ENCODE results near the gene HBG2. TPM values are rescaled to one million over a fixed set of nuclear protein-coding genes. Genes with fewer than 3 reads are reported as not detected.

Gene HBG2
- total and polyA plus RNA-seq, 10 of the 15 experiments (the other 5 are each of a cell fraction or from before 2014, with no cell fraction given), result 1.1 to 8.3 (median 2.9) TPM; not detected in 5

DNA sequence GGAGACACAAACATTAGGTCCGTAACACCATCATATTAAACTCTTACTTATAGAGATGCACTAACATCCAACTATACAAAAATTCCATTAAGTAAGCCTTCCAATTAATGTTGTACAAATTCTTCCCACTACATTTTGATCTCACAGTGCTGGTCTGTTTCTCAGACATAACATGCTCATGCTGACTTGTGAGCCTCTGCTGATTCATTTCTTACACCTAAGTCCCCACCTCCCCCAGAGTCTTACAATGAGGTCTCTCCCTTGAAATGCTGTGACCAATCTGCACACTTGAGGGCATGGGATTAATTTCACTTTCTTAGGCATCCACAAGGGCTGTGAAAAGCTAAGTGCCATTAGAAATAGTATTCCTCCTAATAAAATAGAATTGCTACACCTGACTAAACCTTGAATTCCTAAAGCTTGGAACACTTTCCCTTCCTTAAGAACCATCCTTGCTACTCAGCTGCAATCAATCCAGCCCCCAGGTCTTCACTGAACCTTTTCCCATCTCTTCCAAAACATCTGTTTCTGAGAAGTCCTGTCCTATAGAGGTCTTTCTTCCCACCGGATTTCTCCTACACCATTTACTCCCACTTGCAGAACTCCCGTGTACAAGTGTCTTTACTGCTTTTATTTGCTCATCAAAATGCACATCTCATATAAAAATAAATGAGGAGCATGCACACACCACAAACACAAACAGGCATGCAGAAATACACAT, 6.9 kb downstream of the HBG2 start:
- WGBS (ENCODE audit: insufficient coverage, insufficient replicate concordance, low lambda C conversion rate, missing lambda C conversion rate), result 41% methylated on average over 3 of the region's 3 CpGs
- in situ Hi-C loops (cut with MboI), result no loop called here
- RAD21 ChIA-PET (ENCODE audit: unreplicated experiment), result no interaction called here

More for the DNA sequence above, 6.9 kb downstream of the HBG2 start:
- no peaks in the 10 kb centered on the region for H3K79me2 ChIP-seq (ENCODE audit: control insufficient read depth, insufficient read depth, low read length)
- H3K4me2 ChIP-seq (ENCODE audit: control insufficient read depth, insufficient read depth), result no peak overlapping the region
- intact Hi-C loops (cut with micrococcal nuclease; ENCODE audit: unreplicated experiment), result no loop called here
- H3K27me3 ChIP-seq (replicated peaks in 1 of 2; ENCODE audit: control insufficient read depth in 2 of 2, insufficient read depth in 2 of 2, low read length in 1 of 2), result peaks cover 0 to 2% of the 10 kb centered on the region in 2 experiments; a peak in 2 of 4 replicates
- no peaks in the 10 kb centered on the region for H3K36me3 ChIP-seq (ENCODE audit: control insufficient read depth in 2 of 2, insufficient read depth in 2 of 2, low read length in 1 of 2)
- ATAC-seq (no peak), FAIRE-seq (no peak), DNase-seq (ENCODE audit: low read depth, low spot score) (no peak)
- no peaks in the 10 kb centered on the region for H3K4me1 ChIP-seq (ENCODE audit: control insufficient read depth, insufficient read depth, low read length)
- BruUV-seq (replicated peaks), result no TSS peak
- ChIA-PET CTCF (no interaction called here), POLR2A (no interaction called here), SMC1A (ENCODE audit: uncharacterized antibody, unreplicated experiment) (interaction anchor here (0.9 kb wide), 1 partner anchor 11 kb away, joined by 3 read pairs; no protein-coding TSS in a partner anchor)
- H3K9ac ChIP-seq (ENCODE audit: control insufficient read depth, insufficient read depth, low read length), result no peak overlapping the region
- H3K9me3 ChIP-seq (replicated peaks; ENCODE audit: control insufficient read depth, insufficient read depth, low read length), result no peaks in the 10 kb centered on the region
- no peak overlapping the region for H3K27ac ChIP-seq (ENCODE audit: control insufficient read depth, insufficient read depth)
- no peak overlapping the region for H2AFZ ChIP-seq (ENCODE audit: control insufficient read depth, low read depth, low read length)
- TF ChIP-seq WRNIP1 (IDR thresholded peaks at IDR 0.05; ENCODE audit: borderline replicate concordance, low read depth, low read length) (no peak), RBBP5 (conservative IDR thresholded peaks at IDR 0.05) (no peak), KDM1A (IDR thresholded peaks at IDR 0.05; ENCODE audit: borderline replicate concordance) (no peak), JUNB (IDR thresholded peaks at IDR 0.05) (no peak), ZZZ3 (IDR thresholded peaks at IDR 0.05; ENCODE audit: control insufficient read depth, insufficient read length, low read depth) (no peak), ELK1 (IDR thresholded peaks at IDR 0.05; ENCODE audit: low read depth, low read length) (no peak)
- no peaks in the 10 kb centered on the region for H4K20me1 ChIP-seq (ENCODE audit: control insufficient read depth, insufficient read depth)
- H3K4me3 ChIP-seq, result no peak overlapping the region

Data from GM12878 (cell line).